Vagina (tissue), 2 donors: Measurements from ENCODE around the gene MAN2B2.

Source experiments
- POLR2A ChIP-seq, 2 donors: fragments of 450-650 bp; IDR thresholded peaks; one replicate each; pipeline ENCODE4 v1.6.1; 2017; ENCODE audit warnings: antibody characterized with exemption in 2 of 2, mild to moderate bottlenecking in 2 of 2, moderate library complexity in 2 of 2
- POLR2AphosphoS5 ChIP-seq, 2 donors: sonication (generic); formaldehyde crosslinking; IDR thresholded peaks; one replicate each; pipeline ENCODE4 v1.9.0; 2017; ENCODE audit warnings: antibody characterized with exemption in 2 of 2, mild to moderate bottlenecking in 2 of 2, low read depth in 1 of 2; ENCODE audit not compliant: insufficient read depth in 1 of 2
- TF ChIP-seq, protein P1 (sequence below), 3 experiments: fragments of 450-650 bp in 2 of 3; fragments of 200-600 bp in 1 of 3; sonication (generic) in 1 of 3; IDR thresholded peaks; one replicate each; pipeline ENCODE4 v1.5.1; 2017 to 2019; ENCODE audit warnings: antibody characterized with exemption in 3 of 3, mild to moderate bottlenecking in 2 of 3, moderate library complexity in 2 of 3

GRCh38 chr4:6614701-6615230 is 39.8 kb downstream of the MAN2B2 start:
- TF ChIP-seq, protein P1, sequence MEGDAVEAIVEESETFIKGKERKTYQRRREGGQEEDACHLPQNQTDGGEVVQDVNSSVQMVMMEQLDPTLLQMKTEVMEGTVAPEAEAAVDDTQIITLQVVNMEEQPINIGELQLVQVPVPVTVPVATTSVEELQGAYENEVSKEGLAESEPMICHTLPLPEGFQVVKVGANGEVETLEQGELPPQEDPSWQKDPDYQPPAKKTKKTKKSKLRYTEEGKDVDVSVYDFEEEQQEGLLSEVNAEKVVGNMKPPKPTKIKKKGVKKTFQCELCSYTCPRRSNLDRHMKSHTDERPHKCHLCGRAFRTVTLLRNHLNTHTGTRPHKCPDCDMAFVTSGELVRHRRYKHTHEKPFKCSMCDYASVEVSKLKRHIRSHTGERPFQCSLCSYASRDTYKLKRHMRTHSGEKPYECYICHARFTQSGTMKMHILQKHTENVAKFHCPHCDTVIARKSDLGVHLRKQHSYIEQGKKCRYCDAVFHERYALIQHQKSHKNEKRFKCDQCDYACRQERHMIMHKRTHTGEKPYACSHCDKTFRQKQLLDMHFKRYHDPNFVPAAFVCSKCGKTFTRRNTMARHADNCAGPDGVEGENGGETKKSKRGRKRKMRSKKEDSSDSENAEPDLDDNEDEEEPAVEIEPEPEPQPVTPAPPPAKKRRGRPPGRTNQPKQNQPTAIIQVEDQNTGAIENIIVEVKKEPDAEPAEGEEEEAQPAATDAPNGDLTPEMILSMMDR (IDR thresholded peaks at IDR 0.05): no peak
- TF ChIP-seq POLR2A (IDR thresholded peaks at IDR 0.05) (no peak), POLR2AphosphoS5 (IDR thresholded peaks at IDR 0.05; ENCODE audit: insufficient read depth in 1 of 2, low read depth in 1 of 2) (no peak)
